HG03432 (cell line): ENCODE measurements around the gene RAB38.

Source experiments
- ATAC-seq: cut with Tn5 transposase; IDR thresholded peaks from one replicate; pipeline ENCODE4 v1.9.1; 2021; ENCODE audit warnings: mild to moderate bottlenecking, moderate library complexity; ENCODE audit not compliant: unreplicated experiment

The RAB38 gene

DNA sequence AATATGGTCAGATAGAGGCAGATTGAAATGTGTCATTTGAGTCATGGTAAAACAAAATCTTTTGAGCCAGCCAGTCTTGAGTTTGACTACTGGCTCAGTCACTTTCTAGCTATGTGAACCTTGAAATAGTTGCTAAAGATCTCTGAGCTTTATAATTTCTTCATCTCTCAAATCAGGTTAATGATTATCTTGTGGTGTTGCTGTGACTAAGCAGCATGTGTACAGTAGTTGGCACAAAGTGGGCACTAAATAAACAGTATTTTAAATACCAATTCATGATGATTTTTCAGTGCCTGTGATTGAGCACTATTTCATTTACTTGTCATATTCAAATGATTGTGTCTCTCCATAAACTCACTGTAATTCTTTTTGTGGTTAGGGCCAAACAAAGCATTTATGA lies 70.8 kb downstream of the RAB38 start:
- peak; percentile 51 for ATAC-seq

- ATAC-seq: peak; percentile 85
These were observed 71.7 kb downstream of the RAB38 start for GRCh38 chr11:88103337-88104206.

- ATAC-seq: no peak
These were observed 72.7 kb downstream of the RAB38 start for GRCh38 chr11:88102598-88102934.

- ATAC-seq: no peak
These were observed 73.2 kb downstream of the RAB38 start for GRCh38 chr11:88101881-88102597.

DNA sequence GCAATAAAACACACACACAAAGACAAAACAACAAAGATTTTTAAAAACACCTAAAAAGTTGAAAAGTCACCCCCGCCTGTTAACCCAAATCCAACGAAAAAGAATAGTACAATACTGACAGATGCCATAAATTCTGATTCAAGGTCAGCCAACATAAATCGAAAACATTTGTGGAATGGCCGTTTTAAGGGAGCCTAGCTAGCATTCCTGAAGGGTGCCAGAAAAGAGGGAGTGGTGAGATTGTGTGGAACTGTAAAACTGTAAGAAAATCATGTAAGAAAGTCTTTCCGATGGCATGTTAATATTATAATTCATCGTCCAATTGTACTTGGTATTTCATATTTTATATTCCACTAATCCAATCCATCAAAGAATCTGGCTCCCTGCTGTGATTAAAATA lies 75.1 kb downstream of the RAB38 start:
- no peak for ATAC-seq

GRCh38 chr11:88098289-88098688 lies 77.0 kb downstream of the RAB38 start:
- no peak for ATAC-seq

- no peak for ATAC-seq
These were observed 86.1 kb downstream of the RAB38 start for GRCh38 chr11:88089134-88089533.

GRCh38 chr11:88087337-88087736 lies 87.9 kb downstream of the RAB38 start:
- ATAC-seq: no peak

GRCh38 chr11:88086297-88086696 lies 88.9 kb downstream of the RAB38 start:
- no peak for ATAC-seq

DNA sequence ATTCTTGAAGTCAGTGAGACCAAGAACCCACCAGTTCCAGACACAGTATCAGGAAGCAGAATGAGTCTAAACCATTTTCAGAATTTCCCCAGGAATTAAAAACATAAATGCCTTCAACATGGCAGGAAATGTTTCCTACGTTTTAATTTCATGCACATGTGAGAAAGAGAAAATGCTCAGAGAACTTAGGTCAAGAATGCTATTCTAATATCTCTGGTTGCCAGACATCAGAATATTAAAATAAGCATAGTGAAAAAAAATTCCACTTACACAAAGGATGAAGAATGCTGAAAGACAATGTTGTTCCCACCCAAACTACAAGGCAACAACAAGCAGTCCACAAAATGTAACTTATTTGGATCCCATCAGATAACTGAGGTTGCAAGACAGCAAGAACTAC lies 104.8 kb downstream of the RAB38 start:
- no peak for ATAC-seq

DNA sequence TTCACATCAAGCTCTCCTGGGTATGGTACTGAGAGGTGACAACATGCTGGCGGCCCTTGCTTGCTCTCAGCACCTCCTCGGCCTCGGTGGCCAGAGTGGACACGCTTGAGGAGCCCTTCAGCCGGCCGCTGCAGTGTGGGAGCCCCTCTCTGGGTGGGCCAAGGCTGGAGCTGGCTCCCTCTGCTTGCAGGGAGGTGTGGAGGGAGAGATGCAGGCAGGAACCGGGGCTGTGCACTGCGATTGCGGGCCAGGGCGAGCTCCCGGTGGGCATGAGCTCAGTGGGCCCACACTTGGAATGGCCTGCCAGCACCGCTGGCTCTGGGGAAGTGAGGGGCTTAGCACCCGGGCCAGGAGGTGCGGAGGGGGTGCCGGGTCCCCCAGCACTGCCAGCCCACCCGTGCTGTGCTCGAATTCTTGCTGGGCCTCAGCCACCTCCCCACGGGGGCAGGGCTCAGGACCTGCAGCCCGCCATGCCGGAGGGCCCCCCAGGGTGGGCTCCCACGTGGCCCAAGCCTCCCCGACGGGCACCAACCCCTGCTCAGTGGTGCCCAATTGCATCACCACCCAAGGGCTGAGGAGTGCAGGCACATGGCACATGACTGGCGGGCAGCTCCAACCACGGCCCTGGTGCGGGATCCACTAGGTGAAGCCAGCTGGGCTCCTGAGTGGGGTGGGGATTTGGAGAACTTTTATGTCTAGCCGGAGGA lies 106.2 kb downstream of the RAB38 start:
- ATAC-seq: no peak

DNA sequence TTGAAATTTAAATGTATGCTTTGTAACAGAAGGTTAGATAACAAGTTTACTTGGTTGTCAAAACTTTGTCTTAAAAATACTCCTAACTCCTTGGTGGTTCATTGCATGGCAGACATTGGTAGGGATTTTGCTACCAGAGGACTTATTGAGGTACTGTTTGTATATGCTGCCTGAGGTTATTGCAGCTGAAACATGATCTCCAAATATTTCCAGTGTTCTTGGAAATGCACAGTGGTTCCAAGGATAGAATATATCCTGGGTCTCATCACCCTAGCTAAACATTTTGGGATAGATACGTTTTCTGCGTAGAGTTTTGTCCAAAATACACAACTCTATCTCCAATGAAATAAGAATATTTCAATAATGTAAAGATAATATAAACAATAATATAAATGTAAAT lies 109.2 kb downstream of the RAB38 start:
- ATAC-seq: no peak

- ATAC-seq: no peak
These were observed 111.0 kb downstream of the RAB38 start for GRCh38 chr11:88064097-88064705.
